ENCODE data around the gene SLC4A1AP.

SLC4A1AP gene

DNA sequence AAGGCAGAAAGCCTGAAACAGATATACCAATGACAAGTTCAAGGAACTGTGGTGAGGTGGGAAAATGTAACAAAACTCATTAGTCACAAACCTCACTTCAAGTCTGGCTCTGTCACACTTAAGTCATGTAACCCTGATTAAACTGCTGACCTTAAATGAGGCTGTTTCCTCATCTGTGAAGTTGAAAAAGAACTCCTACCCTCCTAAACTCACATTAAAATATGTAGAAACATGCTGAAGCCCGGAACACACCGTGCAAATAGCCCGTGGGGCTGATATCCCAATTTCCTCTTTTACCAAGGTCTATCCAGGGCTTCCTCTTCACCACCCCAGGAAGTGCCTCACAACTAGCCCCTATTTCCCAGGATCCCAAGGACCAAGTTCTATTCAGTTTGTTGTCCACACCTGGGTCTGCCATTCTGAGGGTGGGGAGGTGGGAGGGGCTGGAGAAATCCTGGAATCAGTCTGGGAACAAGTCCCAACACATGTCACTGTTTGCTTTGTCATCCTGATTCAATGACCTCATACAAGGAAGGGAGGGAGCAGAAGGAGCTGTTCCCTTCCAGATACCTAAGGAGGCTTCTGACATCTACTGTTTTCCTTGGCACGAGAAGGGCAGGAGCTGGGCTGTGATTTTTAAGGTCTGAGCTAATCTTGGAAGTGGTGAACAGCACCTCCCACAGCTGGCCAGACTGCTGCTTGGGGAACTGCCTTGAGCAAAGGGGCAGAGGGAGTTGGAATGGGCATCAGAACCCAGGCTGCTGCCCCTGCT, 42.3 kb downstream of the SLC4A1AP start:
- no peaks in the 10 kb centered on the region for H3K9me2 ChIP-seq (replicated peaks; ENCODE audit: insufficient read depth, low read length)
- H3K9me3 ChIP-seq (ENCODE audit: insufficient read depth, low read length) = no peaks in the 10 kb centered on the region
- H3K4me3 ChIP-seq (ENCODE audit: insufficient read depth, low read length, poor library complexity, severe bottlenecking) = no peak overlapping the region
- no peak overlapping the region for H3K27ac ChIP-seq (ENCODE audit: low read depth, low read length)
- no peak overlapping the region for H2AFZ ChIP-seq (ENCODE audit: low read depth, low read length, severe bottlenecking)
- H3K36me3 ChIP-seq (ENCODE audit: low read length) = no peaks in the 10 kb centered on the region
- no peaks in the 10 kb centered on the region for H3K27me3 ChIP-seq (ENCODE audit: low read length)
- TF ChIP-seq, protein P1, sequence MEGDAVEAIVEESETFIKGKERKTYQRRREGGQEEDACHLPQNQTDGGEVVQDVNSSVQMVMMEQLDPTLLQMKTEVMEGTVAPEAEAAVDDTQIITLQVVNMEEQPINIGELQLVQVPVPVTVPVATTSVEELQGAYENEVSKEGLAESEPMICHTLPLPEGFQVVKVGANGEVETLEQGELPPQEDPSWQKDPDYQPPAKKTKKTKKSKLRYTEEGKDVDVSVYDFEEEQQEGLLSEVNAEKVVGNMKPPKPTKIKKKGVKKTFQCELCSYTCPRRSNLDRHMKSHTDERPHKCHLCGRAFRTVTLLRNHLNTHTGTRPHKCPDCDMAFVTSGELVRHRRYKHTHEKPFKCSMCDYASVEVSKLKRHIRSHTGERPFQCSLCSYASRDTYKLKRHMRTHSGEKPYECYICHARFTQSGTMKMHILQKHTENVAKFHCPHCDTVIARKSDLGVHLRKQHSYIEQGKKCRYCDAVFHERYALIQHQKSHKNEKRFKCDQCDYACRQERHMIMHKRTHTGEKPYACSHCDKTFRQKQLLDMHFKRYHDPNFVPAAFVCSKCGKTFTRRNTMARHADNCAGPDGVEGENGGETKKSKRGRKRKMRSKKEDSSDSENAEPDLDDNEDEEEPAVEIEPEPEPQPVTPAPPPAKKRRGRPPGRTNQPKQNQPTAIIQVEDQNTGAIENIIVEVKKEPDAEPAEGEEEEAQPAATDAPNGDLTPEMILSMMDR (IDR thresholded peaks at IDR 0.05; ENCODE audit: insufficient read depth, low read length, poor library complexity, severe bottlenecking) = no peak
- H3K79me2 ChIP-seq (ENCODE audit: insufficient read depth, low read length) = no peaks in the 10 kb centered on the region
- no peaks in the 10 kb centered on the region for H3F3A ChIP-seq (ENCODE audit: insufficient read depth)
- H3K9ac ChIP-seq (ENCODE audit: low read length) = no peak overlapping the region
- no peaks in the 10 kb centered on the region for H4K20me1 ChIP-seq (ENCODE audit: low read depth, low read length)
- no peak overlapping the region for H3K4me2 ChIP-seq (ENCODE audit: low read depth, low read length, poor library complexity, severe bottlenecking)

DNA sequence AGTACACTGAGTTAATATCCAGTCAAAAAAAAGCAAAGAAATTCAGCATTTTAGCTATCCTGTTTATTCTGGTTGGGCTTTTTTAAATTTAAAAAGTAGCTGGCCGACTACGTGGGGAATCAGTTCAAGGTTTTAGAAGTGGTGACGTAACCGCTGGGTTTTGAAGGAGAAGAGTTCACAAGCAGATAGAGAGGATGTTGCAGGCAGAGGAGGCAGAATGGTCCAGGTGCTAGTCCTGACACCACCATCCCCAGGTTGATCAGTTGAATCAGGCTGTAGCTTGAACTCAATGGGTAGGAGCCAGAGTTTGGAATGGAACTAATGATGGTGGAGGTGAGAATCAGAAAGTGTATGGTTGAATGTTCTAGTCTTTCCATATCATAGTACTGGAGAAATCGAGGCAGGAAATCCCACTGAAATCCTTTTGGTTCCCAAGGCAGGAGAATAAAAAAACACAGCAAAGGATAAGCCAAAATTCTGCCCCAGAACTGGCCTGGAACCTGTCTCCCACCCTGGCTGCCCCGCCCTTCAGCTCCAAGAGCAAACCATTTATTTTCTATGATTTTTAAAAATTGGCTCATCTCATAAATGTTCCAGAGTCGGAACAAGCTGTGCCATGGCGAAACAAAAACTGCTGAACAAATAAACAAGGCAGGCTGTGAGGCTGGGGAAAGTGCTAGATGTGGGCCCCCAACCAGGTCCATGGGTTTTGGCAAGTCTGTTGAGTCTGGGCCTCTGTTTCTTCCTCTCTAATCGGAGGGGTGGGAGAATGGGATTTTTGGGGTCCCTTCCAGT, 44.0 kb downstream of the SLC4A1AP start:
- no peak overlapping the region for H2AFZ ChIP-seq (ENCODE audit: low read depth, low read length, severe bottlenecking)
- H4K20me1 ChIP-seq (ENCODE audit: low read depth, low read length) = no peaks in the 10 kb centered on the region
- no peak overlapping the region for H3K4me3 ChIP-seq (ENCODE audit: insufficient read depth, low read length, poor library complexity, severe bottlenecking)
- TF ChIP-seq, protein P1 (IDR thresholded peaks at IDR 0.05; ENCODE audit: insufficient read depth, low read length, poor library complexity, severe bottlenecking) = no peak
- no peak for TF ChIP-seq EZH2phosphoT487 (conservative IDR thresholded peaks at IDR 0.05; ENCODE audit: low read length)
- no peaks in the 10 kb centered on the region for H3F3A ChIP-seq (ENCODE audit: insufficient read depth)
- no peaks in the 10 kb centered on the region for H3K79me2 ChIP-seq (ENCODE audit: insufficient read depth, low read length)
- no peaks in the 10 kb centered on the region for H3K9me2 ChIP-seq (replicated peaks; ENCODE audit: insufficient read depth, low read length)
- no peaks in the 10 kb centered on the region for H3K27me3 ChIP-seq (ENCODE audit: low read length)
- no peak overlapping the region for H3K27ac ChIP-seq (ENCODE audit: low read depth, low read length)
- no peaks in the 10 kb centered on the region for H3K36me3 ChIP-seq (ENCODE audit: low read length)
- no peaks in the 10 kb centered on the region for H3K9me3 ChIP-seq (ENCODE audit: insufficient read depth, low read length)
- no peak overlapping the region for H3K4me2 ChIP-seq (ENCODE audit: low read depth, low read length, poor library complexity, severe bottlenecking)
- no peak overlapping the region for H3K9ac ChIP-seq (ENCODE audit: low read length)

DNA sequence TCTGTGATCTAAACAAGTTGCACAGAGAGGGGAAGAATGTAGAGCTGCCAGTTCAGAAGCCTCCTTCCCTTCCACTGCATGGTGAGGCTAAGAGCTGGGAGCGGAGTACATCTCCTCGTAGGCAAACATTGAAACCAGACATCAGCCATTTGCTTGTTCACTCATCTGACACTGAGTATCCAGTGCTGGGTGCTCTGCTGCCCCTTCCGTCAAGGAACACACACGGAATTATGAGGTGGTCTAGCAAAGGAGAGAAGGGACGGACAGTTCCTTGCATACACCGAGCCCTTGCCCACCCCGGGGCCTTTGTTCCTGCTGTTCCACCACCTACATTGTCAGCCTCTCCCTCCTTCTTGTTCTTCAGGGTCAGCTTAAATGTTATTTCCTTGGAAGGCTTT, 44.6 kb downstream of the SLC4A1AP start:
- H3K4me2 ChIP-seq (ENCODE audit: low read depth, low read length, poor library complexity, severe bottlenecking) = no peak overlapping the region
- no peaks in the 10 kb centered on the region for H3K79me2 ChIP-seq (ENCODE audit: insufficient read depth, low read length)
- no peaks in the 10 kb centered on the region for H3K9me3 ChIP-seq (ENCODE audit: insufficient read depth, low read length)
- no peaks in the 10 kb centered on the region for H4K20me1 ChIP-seq (ENCODE audit: low read depth, low read length)
- H2AFZ ChIP-seq (ENCODE audit: low read depth, low read length, severe bottlenecking) = no peak overlapping the region
- no peak overlapping the region for H3K4me3 ChIP-seq (ENCODE audit: insufficient read depth, low read length, poor library complexity, severe bottlenecking)
- no peak overlapping the region for H3K27ac ChIP-seq (ENCODE audit: low read depth, low read length)
- no peaks in the 10 kb centered on the region for H3K36me3 ChIP-seq (ENCODE audit: low read length)
- TF ChIP-seq, protein P1 (IDR thresholded peaks at IDR 0.05; ENCODE audit: insufficient read depth, low read length, poor library complexity, severe bottlenecking) = no peak
- no peak for TF ChIP-seq EZH2phosphoT487 (conservative IDR thresholded peaks at IDR 0.05; ENCODE audit: low read length)
- H3K9ac ChIP-seq (ENCODE audit: low read length) = no peak overlapping the region
- H3K9me2 ChIP-seq (replicated peaks; ENCODE audit: insufficient read depth, low read length) = no peaks in the 10 kb centered on the region
- H3K27me3 ChIP-seq (ENCODE audit: low read length) = no peaks in the 10 kb centered on the region
- no peaks in the 10 kb centered on the region for H3F3A ChIP-seq (ENCODE audit: insufficient read depth)
